DND-41 (cell line): ENCODE measurements around the gene NMBR.

Source experiments
- ATAC-seq: fragments of 200-7000 bp; cut with Tn5 transposase; 3 replicates; pipeline ENCODE4 v1.9.1; 2021; ENCODE audit warnings: low read depth; ENCODE audit not compliant: insufficient read depth
- DNase-seq: peaks from one replicate; pipeline ENCODE4 v3.0.0-alpha.2; 2020
- H2AFZ ChIP-seq: 2 replicates; pipeline ENCODE4 v1.6.0; 2012; ENCODE audit warnings: low read depth, low read length
- H3K27ac ChIP-seq: 2 replicates; pipeline ENCODE4 v1.5.1; 2012; ENCODE audit warnings: low read length, inconsistent platforms
- H3K27me3 ChIP-seq: fragments of 200-600 bp; sonication (generic); 2 replicates; pipeline ENCODE4 v1.6.0; 2012; ENCODE audit warnings: low read length, mild to moderate bottlenecking, inconsistent platforms; ENCODE audit not compliant: insufficient read depth, poor library complexity
- H3K36me3 ChIP-seq: 2 replicates; pipeline ENCODE4 v1.5.1; 2012; ENCODE audit warnings: low read length, inconsistent platforms; ENCODE audit not compliant: insufficient read depth
- H3K4me1 ChIP-seq: 2 replicates; pipeline ENCODE4 v1.5.1; 2012; ENCODE audit warnings: mild to moderate bottlenecking, low read length; ENCODE audit not compliant: insufficient read depth
- H3K4me2 ChIP-seq: 2 replicates; pipeline ENCODE4 v1.6.0; 2012; ENCODE audit warnings: mild to moderate bottlenecking, moderate library complexity, low read length, inconsistent platforms; ENCODE audit not compliant: insufficient read depth
- H3K4me3 ChIP-seq, 2 experiments: fragments of 200-600 bp in 1 of 2; shearing (Covaris generic) in 1 of 2; 2 replicates each; pipeline ENCODE4 v1.5.1; 2012 to 2016; ENCODE audit warnings: inconsistent platforms in 2 of 2, low read length in 2 of 2, mild to moderate bottlenecking in 2 of 2, low read depth in 1 of 2, moderate library complexity in 1 of 2
- H3K79me2 ChIP-seq: 2 replicates; pipeline ENCODE4 v1.6.0; 2012; ENCODE audit warnings: low read length, inconsistent platforms; ENCODE audit not compliant: insufficient read depth
- H3K9ac ChIP-seq: 2 replicates; pipeline ENCODE4 v1.6.0; 2012; ENCODE audit warnings: low read depth, mild to moderate bottlenecking, inconsistent platforms, low read length, moderate library complexity
- H3K9me3 ChIP-seq: 2 replicates; pipeline ENCODE4 v1.5.1; 2012; ENCODE audit warnings: low read length, moderate library complexity, mild to moderate bottlenecking, inconsistent platforms; ENCODE audit not compliant: insufficient read depth, severe bottlenecking
- H4K20me1 ChIP-seq: 2 replicates; pipeline ENCODE4 v1.6.0; 2012; ENCODE audit warnings: low read length; ENCODE audit not compliant: insufficient read depth
- CTCF ChIP-seq: IDR thresholded peaks from 2 replicates; pipeline ENCODE4 v1.5.1; 2012; ENCODE audit warnings: borderline replicate concordance, low read length, moderate library complexity, mild to moderate bottlenecking; ENCODE audit not compliant: poor library complexity, severe bottlenecking; ENCODE audit errors: extremely low read depth
- EZH2 ChIP-seq: IDR thresholded peaks from 3 replicates; pipeline ENCODE4 v1.6.1; 2012; ENCODE audit warnings: borderline replicate concordance, low read depth, mild to moderate bottlenecking, moderate library complexity, low read length, inconsistent platforms; ENCODE audit not compliant: severe bottlenecking

NMBR gene

GRCh38 chr6:142185641-142186040 lies 38.7 kb upstream of the NMBR start:
- Histone ChIP-seq H3K27me3 (no peaks in the 10 kb centered on the region), H3K4me1 (no peaks in the 10 kb centered on the region), H2AFZ (no peak overlapping the region), H3K4me2 (no peak overlapping the region), H3K79me2 (no peaks in the 10 kb centered on the region), H4K20me1 (no peaks in the 10 kb centered on the region), H3K9ac (no peak overlapping the region), H3K36me3 (peaks cover 14% of the 10 kb centered on the region; the same call in 1 of the 2 replicates), H3K9me3 (no peaks in the 10 kb centered on the region), H3K4me3 (no peak overlapping the region), H3K27ac (no peak overlapping the region)
- DNase-seq (no peak), ATAC-seq (no peak)
- TF ChIP-seq CTCF (no peak), EZH2 (no peak)

- no peak for ATAC-seq
- H3K27me3 ChIP-seq, result no peaks in the 10 kb centered on the region
- no peak overlapping the region for H2AFZ ChIP-seq
- H3K4me1 ChIP-seq, result no peaks in the 10 kb centered on the region
- H3K4me2 ChIP-seq, result no peak overlapping the region
- H3K36me3 ChIP-seq, result peaks cover 8% of the 10 kb centered on the region; the same call in 1 of the 2 replicates
- H3K9ac ChIP-seq, result no peak overlapping the region
- H3K9me3 ChIP-seq, result no peaks in the 10 kb centered on the region
- H3K79me2 ChIP-seq, result no peaks in the 10 kb centered on the region
- DNase-seq, result no peak
- no peaks in the 10 kb centered on the region for H4K20me1 ChIP-seq
- no peak overlapping the region for H3K27ac ChIP-seq
- H3K4me3 ChIP-seq, result no peak overlapping the region
- no peak for TF ChIP-seq EZH2
- TF ChIP-seq CTCF, result no peak
Observed at GRCh38 chr6:142184307-142184706, 37.4 kb upstream of the NMBR start.

- Histone ChIP-seq H3K9ac (no peak overlapping the region), H3K27me3 (no peaks in the 10 kb centered on the region), H2AFZ (no peak overlapping the region), H4K20me1 (no peaks in the 10 kb centered on the region), H3K27ac (no peak overlapping the region), H3K4me3 (no peak overlapping the region), H3K4me2 (no peak overlapping the region), H3K4me1 (no peaks in the 10 kb centered on the region), H3K36me3 (peaks cover 5% of the 10 kb centered on the region; the same call in 1 of the 2 replicates), H3K9me3 (no peaks in the 10 kb centered on the region), H3K79me2 (no peaks in the 10 kb centered on the region)
- DNase-seq (no peak), ATAC-seq (no peak)
- TF ChIP-seq CTCF, result no peak
- no peak for TF ChIP-seq EZH2
Observed at GRCh38 chr6:142183351-142183750, 36.4 kb upstream of the NMBR start.

- Histone ChIP-seq H2AFZ (no peak overlapping the region), H3K4me2 (no peak overlapping the region), H3K27ac (no peak overlapping the region), H3K27me3 (no peaks in the 10 kb centered on the region), H3K9me3 (peaks cover 9% of the 10 kb centered on the region), H3K9ac (no peak overlapping the region), H3K4me3 (no peak overlapping the region), H3K36me3 (peaks cover 16% of the 10 kb centered on the region; the same call in 1 of the 2 replicates), H3K4me1 (no peaks in the 10 kb centered on the region), H4K20me1 (no peaks in the 10 kb centered on the region), H3K79me2 (no peaks in the 10 kb centered on the region)
- DNase-seq (no peak), ATAC-seq (no peak)
- TF ChIP-seq EZH2, result no peak
- TF ChIP-seq CTCF, result no peak
Observed at GRCh38 chr6:142182004-142182403, 35.1 kb upstream of the NMBR start.
